H1 (cell line): ENCODE measurements around the gene VIPR1. TPM values are rescaled to one million over a fixed set of nuclear protein-coding genes. Genes with fewer than 3 reads are reported as not detected.
A peak's percentile ranks its signal among the peaks of the same experiment; 100 is the strongest.

Source experiments
- CTCF ChIA-PET: fragments of 300-600 bp; sonication (Branson Sonifier 250); formaldehyde crosslinking; loops from one replicate; lab custom pipeline; 2021; ENCODE audit not compliant: partially characterized antibody; lab: Charles Lee
- POLR2A ChIA-PET: fragments of 300-600 bp; sonication (Branson Sonifier 250); formaldehyde crosslinking; loops from one replicate; lab custom pipeline; 2021; ENCODE audit warnings: inconsistent platforms; ENCODE audit not compliant: partially characterized antibody; lab: Charles Lee
- DNase-seq, 2 experiments: peaks; one replicate each; pipeline versions ENCODE4 v3.0.0 to v3.0.0-alpha.2; 2010 to 2022; ENCODE audit warnings: low spot score in 2 of 2, low read depth in 1 of 2, mixed read lengths in 1 of 2
- FAIRE-seq: peaks from 2 replicates; lab custom pipeline; 2011; peaks lifted over from hg19 to GRCh38; lab: Jason Lieb, UNC
- H2AFZ ChIP-seq: 2 replicates; pipeline ENCODE4 v1.8.1; 2012; ENCODE audit warnings: low read length, inconsistent platforms
- H2AK5ac ChIP-seq: 2 replicates; pipeline ENCODE4 v1.6.1; 2013; ENCODE audit warnings: low read depth, low read length
- H2BK120ac ChIP-seq: replicated peaks from 2 replicates; pipeline ENCODE3; 2013; ENCODE audit warnings: low read depth, low read length, inconsistent platforms
- H2BK12ac ChIP-seq: 2 replicates; pipeline ENCODE4 v1.6.1; 2013; ENCODE audit warnings: low read depth, low read length
- H2BK15ac ChIP-seq: 2 replicates; pipeline ENCODE4 v1.6.1; 2013; ENCODE audit warnings: low read length
- H2BK20ac ChIP-seq: 2 replicates; pipeline ENCODE4 v1.6.1; 2013; ENCODE audit warnings: low read length
- H2BK5ac ChIP-seq: 2 replicates; pipeline ENCODE4 v1.6.1; 2013; ENCODE audit warnings: low read depth, low read length
- H3K14ac ChIP-seq: 2 replicates; pipeline ENCODE4 v1.6.1; 2013; ENCODE audit warnings: inconsistent platforms; ENCODE audit not compliant: insufficient read length
- H3K18ac ChIP-seq: 2 replicates; pipeline ENCODE4 v1.6.1; 2013; ENCODE audit warnings: low read length; ENCODE audit errors: extremely low read depth
- H3K23ac ChIP-seq: 2 replicates; pipeline ENCODE4 v1.6.1; 2013; ENCODE audit warnings: inconsistent platforms; ENCODE audit not compliant: insufficient read length
- H3K23me2 ChIP-seq: 2 replicates; pipeline ENCODE4 v1.6.1; 2013; ENCODE audit warnings: low read depth, low read length
- H3K27ac ChIP-seq: 2 replicates; pipeline ENCODE4 v1.6.1; 2011; ENCODE audit warnings: low read depth, low read length, inconsistent platforms
- H3K27me3 ChIP-seq, 4 experiments: replicated peaks in 1 of 4; 1 replicate in 1 of 4; 2 replicates in 3 of 4; pipeline versions ENCODE4 v1.6.1 to v1.8.1; 2011 to 2013; ENCODE audit warnings: low read length in 3 of 4, mild to moderate bottlenecking in 3 of 4, inconsistent platforms in 2 of 4, mixed read lengths in 2 of 4, moderate library complexity in 1 of 4; ENCODE audit not compliant: control insufficient read depth in 3 of 4, insufficient read depth in 3 of 4; ENCODE audit errors: extremely low read depth in 1 of 4
- H3K36me3 ChIP-seq, 4 experiments: 2 replicates each; pipeline versions ENCODE4 v1.6.1 to v1.8.1; 2011 to 2013; ENCODE audit warnings: mild to moderate bottlenecking in 4 of 4, low read length in 3 of 4, moderate library complexity in 2 of 4, control low read depth in 1 of 4, inconsistent platforms in 1 of 4; ENCODE audit not compliant: insufficient read depth in 4 of 4, control insufficient read depth in 2 of 4
- H3K4ac ChIP-seq: replicated peaks from 2 replicates; pipeline ENCODE3; 2013; ENCODE audit warnings: low read length, low read depth, mixed read lengths, inconsistent platforms; ENCODE audit not compliant: insufficient read length
- H3K4me1 ChIP-seq, 4 experiments: replicated peaks in 1 of 4; 1 replicate in 1 of 4; 2 replicates in 3 of 4; pipeline versions ENCODE4 v1.6.1 to v1.8.1; 2011 to 2013; ENCODE audit warnings: low read length in 3 of 4, inconsistent platforms in 2 of 4, mixed read lengths in 1 of 4; ENCODE audit not compliant: insufficient read depth in 4 of 4, control insufficient read depth in 3 of 4
- H3K4me2 ChIP-seq, 2 experiments: 2 replicates each; pipeline versions ENCODE4 v1.6.1 to v1.8.1; 2011 to 2013; ENCODE audit warnings: low read depth in 2 of 2, low read length in 2 of 2, control low read depth in 1 of 2, inconsistent platforms in 1 of 2, mild to moderate bottlenecking in 1 of 2; ENCODE audit not compliant: insufficient read depth in 1 of 2
- H3K4me3 ChIP-seq, 4 experiments: fragments of 200-600, 300-600 bp in 1 of 4; sonication (generic), shearing (Covaris generic), sonication (Bioruptor Twin) in 1 of 4; 2 replicates each; pipeline versions ENCODE4 v1.5.1 to v1.8.1; 2011 to 2016; ENCODE audit warnings: low read length in 4 of 4, low read depth in 3 of 4, control low read depth in 2 of 4, inconsistent platforms in 2 of 4, mild to moderate bottlenecking in 2 of 4, mixed read lengths in 1 of 4, moderate library complexity in 1 of 4; ENCODE audit not compliant: insufficient read depth in 2 of 4; ENCODE audit errors: extremely low read depth in 1 of 4
- H3K56ac ChIP-seq: replicated peaks from 2 replicates; pipeline ENCODE3; 2013; ENCODE audit warnings: low read depth, mild to moderate bottlenecking, mixed read lengths, low read length, inconsistent platforms; ENCODE audit not compliant: insufficient read length
- H3K79me1 ChIP-seq: 2 replicates; pipeline ENCODE4 v1.6.1; 2013; ENCODE audit warnings: low read depth, low read length, control low read depth
- H3K79me2 ChIP-seq, 2 experiments: 2 replicates each; pipeline versions ENCODE4 v1.6.1 to v1.8.1; 2012 to 2013; ENCODE audit warnings: low read length in 2 of 2, mild to moderate bottlenecking in 2 of 2, inconsistent platforms in 1 of 2; ENCODE audit not compliant: insufficient read depth in 2 of 2, control insufficient read depth in 1 of 2
- H3K9ac ChIP-seq, 4 experiments: replicated peaks in 1 of 4; 1 replicate in 1 of 4; 2 replicates in 3 of 4; pipeline versions ENCODE4 v1.6.1 to v1.8.1; 2011 to 2013; ENCODE audit warnings: low read depth in 3 of 4, low read length in 3 of 4, control low read depth in 2 of 4, mild to moderate bottlenecking in 2 of 4, moderate library complexity in 2 of 4, inconsistent platforms in 1 of 4; ENCODE audit errors: extremely low read depth in 1 of 4
- H3K9me3 ChIP-seq, 2 experiments: 2 replicates each; pipeline versions ENCODE4 v1.6.1 to v1.8.1; 2012 to 2013; ENCODE audit warnings: mild to moderate bottlenecking in 2 of 2, moderate library complexity in 2 of 2, control low read depth in 1 of 2, inconsistent platforms in 1 of 2, low read depth in 1 of 2, low read length in 1 of 2, mixed read lengths in 1 of 2; ENCODE audit not compliant: insufficient read depth in 2 of 2
- H4K20me1 ChIP-seq, 2 experiments: replicated peaks in 1 of 2; 2 replicates each; pipeline versions ENCODE3 to v1.8.1; 2011 to 2013; ENCODE audit warnings: inconsistent platforms in 2 of 2, low read length in 2 of 2, mild to moderate bottlenecking in 1 of 2; ENCODE audit not compliant: insufficient read depth in 2 of 2, control insufficient read depth in 1 of 2
- H4K5ac ChIP-seq: 2 replicates; pipeline ENCODE4 v1.6.1; 2013; ENCODE audit warnings: low read length, low read depth, mixed read lengths, inconsistent platforms; ENCODE audit not compliant: insufficient read length
- H4K8ac ChIP-seq: 2 replicates; pipeline ENCODE4 v1.8.0; 2013; ENCODE audit warnings: mild to moderate bottlenecking, moderate library complexity, low read length, inconsistent platforms; ENCODE audit not compliant: insufficient read depth; ENCODE audit errors: extremely low read depth
- H4K91ac ChIP-seq: replicated peaks from 2 replicates; pipeline ENCODE3; 2013; ENCODE audit warnings: low read length, mixed read lengths, inconsistent platforms; ENCODE audit not compliant: insufficient read length
- ASH2L ChIP-seq: fragments of 200-600, 300-600 bp; sonication (generic); IDR thresholded peaks from one replicate; pipeline ENCODE4 v1.7.1; 2017; ENCODE audit warnings: low read length
- BRCA1 ChIP-seq: IDR thresholded peaks from 2 replicates; pipeline ENCODE4 v1.6.1; 2012; ENCODE audit warnings: low read depth, low read length, improper control_type of control experiment
- CHD1 ChIP-seq: IDR thresholded peaks from 2 replicates; pipeline ENCODE4 v1.6.1; 2012; ENCODE audit warnings: low read depth, low read length, improper control_type of control experiment
- EGR1 ChIP-seq: IDR thresholded peaks from 2 replicates; pipeline ENCODE4 v1.6.1; 2011; ENCODE audit warnings: low read depth, low read length, borderline replicate concordance
- GABPA ChIP-seq: IDR thresholded peaks from 2 replicates; pipeline ENCODE4 v1.6.1; 2011; ENCODE audit warnings: mild to moderate bottlenecking, low read length, moderate library complexity, borderline replicate concordance; ENCODE audit not compliant: insufficient read depth
- HDAC2 ChIP-seq, 2 experiments: fragments of 300-600 bp in 1 of 2; sonication (generic) in 1 of 2; IDR thresholded peaks; 2 replicates each; pipeline ENCODE4 v1.6.1; 2011 to 2012; ENCODE audit warnings: low read depth in 2 of 2, low read length in 2 of 2, mild to moderate bottlenecking in 2 of 2, moderate library complexity in 2 of 2, borderline replicate concordance in 1 of 2, inconsistent platforms in 1 of 2
- KDM4A ChIP-seq: IDR thresholded peaks from one replicate; pipeline ENCODE4 v1.7.1; 2012; ENCODE audit warnings: low read depth, mild to moderate bottlenecking, moderate library complexity, low read length, inconsistent platforms; ENCODE audit not compliant: severe bottlenecking
- KDM5A ChIP-seq: fragments of 200-600 bp; IDR thresholded peaks from 2 replicates; pipeline ENCODE4 v1.7.1; 2012; ENCODE audit warnings: mild to moderate bottlenecking, low read length, inconsistent platforms, mixed read lengths
- PHF8 ChIP-seq: fragments of 200-600 bp; sonication (generic); conservative IDR thresholded peaks from 2 replicates; pipeline ENCODE4 v1.7.1; 2012; ENCODE audit warnings: low read depth, mild to moderate bottlenecking, inconsistent platforms, low read length, moderate library complexity
- POLR2A ChIP-seq, 2 experiments: IDR thresholded peaks; 1 replicate in 1 of 2; 2 replicates in 1 of 2; pipeline ENCODE4 v1.6.1; 2011; ENCODE audit warnings: low read depth in 2 of 2, low read length in 2 of 2, mild to moderate bottlenecking in 2 of 2; ENCODE audit errors: control extremely low read depth in 1 of 2
- RXRA ChIP-seq: IDR thresholded peaks from 2 replicates; pipeline ENCODE4 v1.6.1; 2011; ENCODE audit warnings: low read depth, mild to moderate bottlenecking, low read length, moderate library complexity; ENCODE audit not compliant: insufficient read depth
- TAF7 ChIP-seq: optimal IDR thresholded peaks from 2 replicates; pipeline ENCODE3; 2011; ENCODE audit warnings: low read depth, mild to moderate bottlenecking, inconsistent platforms, low read length, moderate library complexity, borderline replicate concordance
- WGBS, 2 experiments: shearing (Covaris generic) in 1 of 2; methylation state at CpG; one replicate each; pipeline versions ENCODE4 v1.1.6 to v1.1.7; 2013 to 2015; ENCODE audit warnings: low lambda C conversion rate in 2 of 2, mixed read lengths in 2 of 2, inconsistent platforms in 1 of 2, low coverage in 1 of 2, missing lambda C conversion rate in 1 of 2; ENCODE audit not compliant: insufficient replicate concordance in 2 of 2, insufficient coverage in 1 of 2, insufficient read length in 1 of 2; ENCODE audit errors: extremely low coverage in 1 of 2, missing lambda C conversion rate in 1 of 2; 5-methylcytosine and 5-hydroxymethylcytosine counted together
- polyA plus RNA-seq, 7 experiments: library from polyadenylated mRNA; depleted of rRNA in 3 of 7; stranded (reverse) in 5 of 7; unstranded in 2 of 7; fragments of >200 nt in 5 of 7; fragments of 200-250 nt in 2 of 7; gene quantifications; 1 replicate in 5 of 7; 2 replicates in 1 of 7; 4 replicates in 1 of 7; pipeline versions ENCODE4 v1.2.1 to v1.2.3, GENCODE V29; 2011 to 2013; ENCODE audit warnings: missing spikeins in 2 of 7, mixed read lengths in 2 of 7
- total RNA-seq: library from RNA; stranded (reverse); fragmentation: NEBNext Ultra II Directional; extraction: Animal tissue kit (Norgen Biotek cat#: 25700); gene quantifications from 2 replicates; pipeline ENCODE4 v1.2.1, GENCODE V29; 2021
- TF ChIP-seq, protein P1 (sequence below): IDR thresholded peaks from 2 replicates; pipeline ENCODE4 v1.6.1; 2011; ENCODE audit warnings: low read depth, mild to moderate bottlenecking, low read length; ENCODE audit not compliant: insufficient read depth
- TF ChIP-seq, protein P2 (sequence below): IDR thresholded peaks from 2 replicates; pipeline ENCODE4 v1.6.1; 2012; ENCODE audit warnings: inconsistent platforms

Gene VIPR1
- total and polyA plus RNA-seq, 2 of the 8 experiments (the other 6 are each of a cell fraction or from before 2014, with no cell fraction given): 7.8 to 10.1 TPM

DNA sequence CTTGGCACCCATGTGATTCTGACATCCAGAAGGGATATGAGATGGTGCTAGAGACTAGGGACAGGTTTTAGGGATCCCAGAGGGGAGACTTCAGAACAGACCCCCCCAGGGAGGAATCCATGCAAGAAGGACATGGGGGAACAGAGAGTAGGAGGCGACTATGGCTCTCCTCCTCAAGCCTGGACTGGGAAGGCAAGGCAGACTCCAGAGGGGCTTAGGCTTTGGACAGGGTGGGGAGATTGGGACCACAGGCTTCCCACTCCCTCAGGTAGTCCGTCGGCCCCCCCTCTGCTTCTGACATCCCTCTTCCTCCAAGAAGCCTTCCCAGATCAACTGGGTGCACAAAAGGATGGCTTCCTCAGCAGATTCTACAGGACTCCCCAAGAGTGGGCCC lies 3.0 kb upstream of the VIPR1 start:
- FAIRE-seq (no peak), DNase-seq (peak in 1 of 2 experiments; percentile 35)
- ChIA-PET CTCF (no interaction called here), POLR2A (no interaction called here)
- H3K23me2 ChIP-seq: peaks cover 19% of the 10 kb centered on the region
- H3K4me2 ChIP-seq: no peak overlapping the region
- no peaks in the 10 kb centered on the region for H3K9me3 ChIP-seq
- H2BK20ac ChIP-seq: no peak overlapping the region; the same call in 1 of the 2 replicates
- WGBS, 2 experiments: 79% methylated on average over 3 of the region's 3 CpGs; no CpG with 5 or more reads in 1 of the 2 experiments
- no peaks in the 10 kb centered on the region for H3K79me2 ChIP-seq
- no peak overlapping the region for H4K91ac ChIP-seq
- no peak overlapping the region for H3K4me3 ChIP-seq
- no peak overlapping the region for H3K56ac ChIP-seq
- peaks cover 0 to 52% (median 35%) of the 10 kb centered on the region in 4 experiments; a peak in 6 of 7 replicates for H3K27me3 ChIP-seq
- no peak overlapping the region for H3K27ac ChIP-seq
- H3K36me3 ChIP-seq: no peaks in the 10 kb centered on the region
- no peak overlapping the region for H4K8ac ChIP-seq
- H2BK12ac ChIP-seq: no peak overlapping the region
- no peak overlapping the region for H3K9ac ChIP-seq
- H2BK15ac ChIP-seq: no peak overlapping the region
- no peak overlapping the region for H3K14ac ChIP-seq
- H2AFZ ChIP-seq: no peak overlapping the region
- no peak overlapping the region for H4K5ac ChIP-seq
- H2AK5ac ChIP-seq: no peak overlapping the region
- no peak overlapping the region for H2BK5ac ChIP-seq
- H3K79me1 ChIP-seq: no peaks in the 10 kb centered on the region
- no peak overlapping the region for H3K4ac ChIP-seq
- peaks cover 0 to 4% of the 10 kb centered on the region in 2 experiments for H4K20me1 ChIP-seq
- no peak overlapping the region for H3K18ac ChIP-seq
- no peak overlapping the region for H3K23ac ChIP-seq
- H2BK120ac ChIP-seq: no peak overlapping the region
- H3K4me1 ChIP-seq: peaks cover 0 to 11% (median 6%) of the 10 kb centered on the region in 4 experiments; a peak in 6 of 7 replicates
- TF ChIP-seq ASH2L (no peak), TAF7 (no peak), HDAC2 (IDR thresholded peaks at IDR 0.05; ENCODE audit: borderline replicate concordance in 1 of 2, low read depth in 2 of 2, low read length in 2 of 2) (no peak), CHD1 (no peak), KDM4A (no peak), POLR2A (IDR thresholded peaks at IDR 0.05; ENCODE audit: control extremely low read depth in 1 of 2, low read depth in 2 of 2, low read length in 2 of 2) (no peak), KDM5A (no peak), PHF8 (no peak), GABPA (no peak), RXRA (no peak), EGR1 (no peak), BRCA1 (no peak)
- TF ChIP-seq, protein P1, sequence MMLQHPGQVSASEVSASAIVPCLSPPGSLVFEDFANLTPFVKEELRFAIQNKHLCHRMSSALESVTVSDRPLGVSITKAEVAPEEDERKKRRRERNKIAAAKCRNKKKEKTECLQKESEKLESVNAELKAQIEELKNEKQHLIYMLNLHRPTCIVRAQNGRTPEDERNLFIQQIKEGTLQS: no peak
- TF ChIP-seq, protein P2, sequence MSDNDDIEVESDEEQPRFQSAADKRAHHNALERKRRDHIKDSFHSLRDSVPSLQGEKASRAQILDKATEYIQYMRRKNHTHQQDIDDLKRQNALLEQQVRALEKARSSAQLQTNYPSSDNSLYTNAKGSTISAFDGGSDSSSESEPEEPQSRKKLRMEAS: no peak
